HCT116 (cell line): ENCODE data around the gene NRCAM.

ENCODE experiments used
- ATF3 ChIP-seq: IDR thresholded peaks from 2 replicates; pipeline ENCODE4 v1.6.1; 2012
- CTCF ChIP-seq, 3 experiments: fragments of 200-600 bp in 1 of 3; sonication (generic) in 1 of 3; IDR thresholded peaks in 2 of 3; conservative IDR thresholded peaks in 1 of 3; 2 replicates each; pipeline ENCODE4 v1.5.1; 2012 to 2017; ENCODE audit warnings: low read depth in 2 of 3, low read length in 2 of 3, antibody characterized with exemption in 1 of 3, borderline replicate concordance in 1 of 3, control low read depth in 1 of 3, mild to moderate bottlenecking in 1 of 3, mixed read lengths in 1 of 3, mixed run types in 1 of 3, moderate library complexity in 1 of 3; ENCODE audit not compliant: insufficient read depth in 1 of 3
- EGR1 ChIP-seq: IDR thresholded peaks from 2 replicates; pipeline ENCODE4 v1.6.1; 2012; ENCODE audit warnings: low read depth
- EZH2 ChIP-seq: fragments of 200-600 bp; sonication (generic); IDR thresholded peaks from 2 replicates; pipeline ENCODE4 v1.6.1; 2017; ENCODE audit warnings: antibody characterized with exemption, mixed run types
- EZH2phosphoT487 ChIP-seq: fragments of 200-600 bp; IDR thresholded peaks from 2 replicates; pipeline ENCODE4 v1.6.1; 2018; ENCODE audit warnings: antibody characterized with exemption, borderline replicate concordance
- MAX ChIP-seq: IDR thresholded peaks from 2 replicates; pipeline ENCODE4 v1.6.1; 2012
- POLR2A ChIP-seq: IDR thresholded peaks from 2 replicates; pipeline ENCODE4 v1.7.0; 2011; ENCODE audit warnings: borderline replicate concordance; ENCODE audit not compliant: insufficient read depth, insufficient read length; ENCODE audit errors: extremely low read depth
- REST ChIP-seq: IDR thresholded peaks from 2 replicates; pipeline ENCODE4 v1.6.1; 2012; ENCODE audit warnings: low read depth

GRCh38 chr7:108413337-108413736 lies 42.9 kb downstream of the NRCAM start:
- TF ChIP-seq MAX: no peak
- TF ChIP-seq CTCF (IDR thresholded peaks at IDR 0.05 in 2 of 3, conservative IDR thresholded peaks at IDR 0.05 in 1 of 3; ENCODE audit: borderline replicate concordance in 1 of 3, insufficient read depth in 1 of 3, low read depth in 2 of 3, low read length in 2 of 3): no peak
- no peak for TF ChIP-seq REST
- TF ChIP-seq EGR1: no peak
- TF ChIP-seq ATF3: no peak
- TF ChIP-seq EZH2phosphoT487: no peak
- TF ChIP-seq POLR2A: no peak
- no peak for TF ChIP-seq EZH2
